Ecto neural progenitor cell (in vitro differentiated cells): Measurements from ENCODE around the gene CYP4F2.
"Not testable (repeated sequence)": the region's sequence is repeated elsewhere in the genome, so short reads cannot be mapped to it uniquely, and the experiment has no call there.

Experiments
- DNase-seq: peaks from one replicate; pipeline ENCODE4 v3.0.0-alpha.2; 2018; ENCODE audit warnings: low spot score

CYP4F2 gene

GRCh38 chr19:15897738-15898276, at the start of gene CYP4F2:
Gene CYP4F2 (minus strand): TSS chr19:15898074. CDS start chr19:15897611, 463 bp downstream.
- DNase-seq: no peak

GRCh38 chr19:15945301-15945700, 47.4 kb upstream of the CYP4F2 start:
- DNase-seq: no peak

GRCh38 chr19:15944401-15944800, 46.5 kb upstream of the CYP4F2 start:
- no peak for DNase-seq

GRCh38 chr19:15937771-15938170, 39.9 kb upstream of the CYP4F2 start:
- DNase-seq: no peak

- DNase-seq: no peak
Observed at GRCh38 chr19:15936950-15937349, 39.1 kb upstream of the CYP4F2 start.

GRCh38 chr19:15936173-15936572, 38.3 kb upstream of the CYP4F2 start:
- no peak for DNase-seq

- no peak for DNase-seq
Observed at GRCh38 chr19:15935167-15935702, 37.4 kb upstream of the CYP4F2 start.

GRCh38 chr19:15934332-15935078, 36.6 kb upstream of the CYP4F2 start, which contains the start of gene CYP4F11:
Gene CYP4F11 (minus strand): TSS chr19:15934529. CDS start chr19:15934408, 121 bp downstream.
- DNase-seq: no peak

- DNase-seq: not testable (repeated sequence)
Observed at GRCh38 chr19:15933761-15934331, 36.0 kb upstream of the CYP4F2 start.

- DNase-seq: no peak
Observed at GRCh38 chr19:15928321-15928720, 30.4 kb upstream of the CYP4F2 start.

GRCh38 chr19:15926484-15926883, 28.6 kb upstream of the CYP4F2 start:
- DNase-seq: no peak

- DNase-seq: no peak
Observed at GRCh38 chr19:15923702-15924101, 25.8 kb upstream of the CYP4F2 start.

- DNase-seq: no peak
Observed at GRCh38 chr19:15922021-15922420, 24.1 kb upstream of the CYP4F2 start.

GRCh38 chr19:15919243-15919642, 21.4 kb upstream of the CYP4F2 start:
- no peak for DNase-seq

- no peak for DNase-seq
Observed at GRCh38 chr19:15915109-15915508, 17.2 kb upstream of the CYP4F2 start.

- peak; percentile 21 for DNase-seq
Observed at GRCh38 chr19:15913830-15914229, 16.0 kb upstream of the CYP4F2 start.

GRCh38 chr19:15913384-15913783, 15.5 kb upstream of the CYP4F2 start:
- DNase-seq: peak; percentile 16

GRCh38 chr19:15911599-15912235, 13.8 kb upstream of the CYP4F2 start:
- no peak for DNase-seq

GRCh38 chr19:15905026-15905425, 7.2 kb upstream of the CYP4F2 start:
- no peak for DNase-seq

- not testable (repeated sequence) for DNase-seq
Observed at GRCh38 chr19:15902898-15903297, 5.0 kb upstream of the CYP4F2 start.

- no peak for DNase-seq
Observed at GRCh38 chr19:15902254-15902653, 4.4 kb upstream of the CYP4F2 start.

- no peak for DNase-seq
Observed at GRCh38 chr19:15900504-15900903, 2.6 kb upstream of the CYP4F2 start.

- not testable (repeated sequence) for DNase-seq
Observed at GRCh38 chr19:15900032-15900431, 2.2 kb upstream of the CYP4F2 start.
